Measurements from ENCODE around the gene CHD3. TPM values are rescaled to one million over a fixed set of nuclear protein-coding genes. Genes with fewer than 3 reads are reported as not detected.

The CHD3 gene
- total and polyA plus RNA-seq, 10 of the 15 experiments (the other 5 are each of a cell fraction or from before 2014, with no cell fraction given) = 1.4 to 86.8 (median 39.1) TPM

DNA sequence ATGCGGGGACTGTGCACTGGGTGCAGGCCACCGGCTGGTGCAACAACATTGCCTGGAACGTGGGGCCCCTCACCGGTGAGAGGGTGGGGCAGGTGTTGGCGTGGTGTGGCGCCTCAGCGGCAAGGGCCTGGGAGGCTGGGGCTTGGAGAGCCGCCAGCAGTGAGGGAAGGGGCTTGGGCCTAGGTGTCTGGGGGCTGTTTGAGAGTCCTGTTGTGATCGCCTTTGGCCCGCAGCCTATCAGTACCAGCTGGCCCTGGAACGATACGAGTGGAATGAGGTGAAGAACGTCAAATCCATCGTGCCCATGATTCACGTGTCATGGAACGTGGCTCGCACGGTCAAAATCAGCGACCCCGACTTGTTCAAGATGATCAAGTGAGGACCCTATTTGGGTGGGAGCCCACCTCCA lies 36.3 kb upstream of the CHD3 start:
- peaks cover 10% of the 10 kb centered on the region for H3K79me2 ChIP-seq (ENCODE audit: control insufficient read depth, insufficient read depth, low read length)
- no peaks in the 10 kb centered on the region; the same call in 1 of the 2 replicates for H4K20me1 ChIP-seq (ENCODE audit: control insufficient read depth, insufficient read depth)
- ChIA-PET CTCF (interaction anchor here (1.8 to 3.3 kb wide), 3 partner anchors 19 to 109 kb away, joined by 11 to 47 read pairs (median 12); partner anchors contain the start of gene KDM6B), SMC1A (ENCODE audit: uncharacterized antibody, unreplicated experiment) (interaction anchor here (2.3 kb wide), 2 partner anchors 18 to 29 kb away, joined by 8 to 14 read pairs; partner anchors contain the start of gene KDM6B), POLR2A (no interaction called here), RAD21 (ENCODE audit: unreplicated experiment) (interaction anchor here (2.1 kb wide), 1 partner anchor 109 kb away, joined by 8 read pairs; no protein-coding TSS in a partner anchor)
- peaks cover 12 to 20% of the 10 kb centered on the region in 2 experiments; a peak in 3 of 4 replicates for H3K36me3 ChIP-seq (ENCODE audit: control insufficient read depth in 2 of 2, insufficient read depth in 2 of 2, low read length in 1 of 2)
- DNase-seq (ENCODE audit: low read depth, low spot score) = no peak
- TF ChIP-seq CHD1 (IDR thresholded peaks at IDR 0.05; ENCODE audit: low read depth, low read length) (no peak), EZH2 (IDR thresholded peaks at IDR 0.05; ENCODE audit: borderline replicate concordance, control insufficient read depth, low read depth, low read length) (no peak), MEF2A (IDR thresholded peaks at IDR 0.05; ENCODE audit: insufficient read depth, low read depth, low read length) (no peak), NR2F1 (conservative IDR thresholded peaks at IDR 0.05) (no peak), KAT2A (conservative IDR thresholded peaks at IDR 0.05; ENCODE audit: control insufficient read depth, low read depth, low read length) (no peak), ZSCAN29 (IDR thresholded peaks at IDR 0.05) (no peak), ETV6 (conservative IDR thresholded peaks at IDR 0.05 in 1 of 2, IDR thresholded peaks at IDR 0.05 in 1 of 2; ENCODE audit: borderline replicate concordance in 1 of 2, low read depth in 1 of 2) (no peak), BCL11A (IDR thresholded peaks at IDR 0.05; ENCODE audit: low read depth, low read length) (no peak), POLR2AphosphoS5 (IDR thresholded peaks at IDR 0.05; ENCODE audit: low read length) (no peak; the same call in 1 of the 2 replicates), SMARCA5 (IDR thresholded peaks at IDR 0.05) (no peak), ZNF274 (IDR thresholded peaks at IDR 0.05; ENCODE audit: insufficient read depth, insufficient read length) (no peak), TAF1 (IDR thresholded peaks at IDR 0.05; ENCODE audit: borderline replicate concordance, low read depth, low read length) (no peak), MLLT1 (IDR thresholded peaks at IDR 0.05) (no peak)
- in situ Hi-C loops (cut with MboI) = no loop called here
- H3K4me1 ChIP-seq (ENCODE audit: control insufficient read depth, insufficient read depth, low read length) = peaks cover 26% of the 10 kb centered on the region
- intact Hi-C loops (cut with micrococcal nuclease; ENCODE audit: unreplicated experiment) = no loop called here
- no peak overlapping the region for H3K27ac ChIP-seq (ENCODE audit: control insufficient read depth, insufficient read depth)
- H2AFZ ChIP-seq (ENCODE audit: control insufficient read depth, low read depth, low read length) = no peak overlapping the region
- FAIRE-seq = no peak
- H3K4me3 ChIP-seq = no peak overlapping the region
- H3K27me3 ChIP-seq (replicated peaks in 1 of 2; ENCODE audit: control insufficient read depth in 2 of 2, insufficient read depth in 2 of 2, low read length in 1 of 2) = no peaks in the 10 kb centered on the region
- H3K4me2 ChIP-seq (ENCODE audit: control insufficient read depth, insufficient read depth) = no peak overlapping the region
- no TSS peak for BruUV-seq (replicated peaks)
- H3K9ac ChIP-seq (ENCODE audit: control insufficient read depth, insufficient read depth, low read length) = no peak overlapping the region
- 88% methylated on average over 20 of the region's 20 CpGs for whole genome bisulfite sequencing (ENCODE audit: insufficient coverage, insufficient replicate concordance, low lambda C conversion rate, missing lambda C conversion rate)
- H3K9me3 ChIP-seq (replicated peaks; ENCODE audit: control insufficient read depth, insufficient read depth, low read length) = no peaks in the 10 kb centered on the region
- ATAC-seq = no peak

Measured in GM12878 (cell line).